ENCODE measurements around the gene FCHSD2. TPM values are rescaled to one million over a fixed set of nuclear protein-coding genes. Genes with fewer than 3 reads are reported as not detected.

FCHSD2 gene
- total and polyA plus RNA-seq, 2 of the 13 experiments (the other 11 are each of a cell fraction or from before 2014, with no cell fraction given), result 20.5 to 24.8 TPM

GRCh38 chr11:73091521-73092305 lies 50.4 kb downstream of the FCHSD2 start (continued):
- TF ChIP-seq SOX13 (IDR thresholded peaks at IDR 0.05) (no peak), SOX13 (CRISPR knock-in tag; conservative IDR thresholded peaks at IDR 0.05 in 1 of 2, IDR thresholded peaks at IDR 0.05 in 1 of 2) (no peak), FLYWCH1 (CRISPR knock-in tag; IDR thresholded peaks at IDR 0.05) (no peak), ZNF850 (CRISPR knock-in tag; conservative IDR thresholded peaks at IDR 0.05) (no peak), PCBP1 (IDR thresholded peaks at IDR 0.05; ENCODE audit: borderline replicate concordance, low read depth, low read length) (no peak), MIER2 (CRISPR knock-in tag; IDR thresholded peaks at IDR 0.05) (no peak), ZNF775 (CRISPR knock-in tag; IDR thresholded peaks at IDR 0.05; ENCODE audit: borderline replicate concordance) (no peak), ZSCAN31 (CRISPR knock-in tag; IDR thresholded peaks at IDR 0.05; ENCODE audit: low read depth) (no peak)
- TF ChIP-seq, protein P1, sequence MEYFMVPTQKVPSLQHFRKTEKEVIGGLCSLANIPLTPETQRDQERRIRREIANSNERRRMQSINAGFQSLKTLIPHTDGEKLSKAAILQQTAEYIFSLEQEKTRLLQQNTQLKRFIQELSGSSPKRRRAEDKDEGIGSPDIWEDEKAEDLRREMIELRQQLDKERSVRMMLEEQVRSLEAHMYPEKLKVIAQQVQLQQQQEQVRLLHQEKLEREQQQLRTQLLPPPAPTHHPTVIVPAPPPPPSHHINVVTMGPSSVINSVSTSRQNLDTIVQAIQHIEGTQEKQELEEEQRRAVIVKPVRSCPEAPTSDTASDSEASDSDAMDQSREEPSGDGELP (IDR thresholded peaks at IDR 0.05; ENCODE audit: borderline replicate concordance, low read depth), result no peak
- TF ChIP-seq, protein P2, sequence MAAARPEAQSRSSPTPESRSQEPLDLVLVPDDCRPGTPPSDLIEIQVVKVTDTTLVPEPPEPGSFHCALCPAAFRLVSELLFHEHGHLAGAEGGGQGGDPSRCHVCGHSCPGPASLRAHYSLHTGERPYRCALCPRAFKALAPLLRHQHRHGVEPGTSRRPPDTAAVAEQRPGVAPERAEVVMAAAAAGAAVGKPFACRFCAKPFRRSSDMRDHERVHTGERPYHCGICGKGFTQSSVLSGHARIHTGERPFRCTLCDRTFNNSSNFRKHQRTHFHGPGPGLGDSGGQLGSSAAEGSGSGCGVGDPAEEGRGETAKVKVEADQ (CRISPR knock-in tag; IDR thresholded peaks at IDR 0.05; ENCODE audit: borderline replicate concordance), result no peak
- TF ChIP-seq, protein P3, sequence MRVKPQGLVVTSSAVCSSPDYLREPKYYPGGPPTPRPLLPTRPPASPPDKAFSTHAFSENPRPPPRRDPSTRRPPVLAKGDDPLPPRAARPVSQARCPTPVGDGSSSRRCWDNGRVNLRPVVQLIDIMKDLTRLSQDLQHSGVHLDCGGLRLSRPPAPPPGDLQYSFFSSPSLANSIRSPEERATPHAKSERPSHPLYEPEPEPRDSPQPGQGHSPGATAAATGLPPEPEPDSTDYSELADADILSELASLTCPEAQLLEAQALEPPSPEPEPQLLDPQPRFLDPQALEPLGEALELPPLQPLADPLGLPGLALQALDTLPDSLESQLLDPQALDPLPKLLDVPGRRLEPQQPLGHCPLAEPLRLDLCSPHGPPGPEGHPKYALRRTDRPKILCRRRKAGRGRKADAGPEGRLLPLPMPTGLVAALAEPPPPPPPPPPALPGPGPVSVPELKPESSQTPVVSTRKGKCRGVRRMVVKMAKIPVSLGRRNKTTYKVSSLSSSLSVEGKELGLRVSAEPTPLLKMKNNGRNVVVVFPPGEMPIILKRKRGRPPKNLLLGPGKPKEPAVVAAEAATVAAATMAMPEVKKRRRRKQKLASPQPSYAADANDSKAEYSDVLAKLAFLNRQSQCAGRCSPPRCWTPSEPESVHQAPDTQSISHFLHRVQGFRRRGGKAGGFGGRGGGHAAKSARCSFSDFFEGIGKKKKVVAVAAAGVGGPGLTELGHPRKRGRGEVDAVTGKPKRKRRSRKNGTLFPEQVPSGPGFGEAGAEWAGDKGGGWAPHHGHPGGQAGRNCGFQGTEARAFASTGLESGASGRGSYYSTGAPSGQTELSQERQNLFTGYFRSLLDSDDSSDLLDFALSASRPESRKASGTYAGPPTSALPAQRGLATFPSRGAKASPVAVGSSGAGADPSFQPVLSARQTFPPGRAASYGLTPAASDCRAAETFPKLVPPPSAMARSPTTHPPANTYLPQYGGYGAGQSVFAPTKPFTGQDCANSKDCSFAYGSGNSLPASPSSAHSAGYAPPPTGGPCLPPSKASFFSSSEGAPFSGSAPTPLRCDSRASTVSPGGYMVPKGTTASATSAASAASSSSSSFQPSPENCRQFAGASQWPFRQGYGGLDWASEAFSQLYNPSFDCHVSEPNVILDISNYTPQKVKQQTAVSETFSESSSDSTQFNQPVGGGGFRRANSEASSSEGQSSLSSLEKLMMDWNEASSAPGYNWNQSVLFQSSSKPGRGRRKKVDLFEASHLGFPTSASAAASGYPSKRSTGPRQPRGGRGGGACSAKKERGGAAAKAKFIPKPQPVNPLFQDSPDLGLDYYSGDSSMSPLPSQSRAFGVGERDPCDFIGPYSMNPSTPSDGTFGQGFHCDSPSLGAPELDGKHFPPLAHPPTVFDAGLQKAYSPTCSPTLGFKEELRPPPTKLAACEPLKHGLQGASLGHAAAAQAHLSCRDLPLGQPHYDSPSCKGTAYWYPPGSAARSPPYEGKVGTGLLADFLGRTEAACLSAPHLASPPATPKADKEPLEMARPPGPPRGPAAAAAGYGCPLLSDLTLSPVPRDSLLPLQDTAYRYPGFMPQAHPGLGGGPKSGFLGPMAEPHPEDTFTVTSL (CRISPR knock-in tag; IDR thresholded peaks at IDR 0.05; ENCODE audit: borderline replicate concordance), result no peak
